Activated B cell treated with CpG ODN at 0.5 μM for 24 hours (primary cell): ENCODE data around the gene C11orf91. TPM values are rescaled to one million over a fixed set of nuclear protein-coding genes. Genes with fewer than 3 reads are reported as not detected.

Experiments
- ATAC-seq: fragments of 200-7000 bp; cut with Tn5 transposase; one replicate; pipeline ENCODE4 v1.10.0; 2021; ENCODE audit warnings: low read depth, mild to moderate bottlenecking, moderate library complexity
- CTCF ChIA-PET: fragments of 350-600 bp; sonication (Branson Sonifier 250); formaldehyde crosslinking; loops from one replicate; lab custom pipeline; 2021; ENCODE audit warnings: antibody characterized with exemption; lab: Charles Lee
- POLR2A ChIA-PET: fragments of 350-600 bp; sonication (Branson Sonifier 250); formaldehyde crosslinking; loops from one replicate; lab custom pipeline; 2021; ENCODE audit warnings: antibody characterized with exemption; lab: Charles Lee
- DNase-seq: peaks from one replicate; pipeline ENCODE4 v3.0.0; 2022
- H3K27ac Mint-ChIP-seq: one replicate; pipeline ENCODE4 v1.8.0; 2020; ENCODE audit warnings: mixed read lengths
- H3K27me3 Mint-ChIP-seq: one replicate; pipeline ENCODE4 v1.8.0; 2021; ENCODE audit warnings: mixed read lengths
- H3K36me3 Mint-ChIP-seq: one replicate; pipeline ENCODE4 v1.8.0; 2021; ENCODE audit warnings: low read depth, mixed read lengths
- H3K4me1 Mint-ChIP-seq: one replicate; pipeline ENCODE4 v1.8.0; 2021; ENCODE audit warnings: mixed read lengths
- H3K4me3 Mint-ChIP-seq: one replicate; pipeline ENCODE4 v1.8.0; 2020; ENCODE audit warnings: mild to moderate bottlenecking, mixed read lengths
- H3K9me3 Mint-ChIP-seq: one replicate; pipeline ENCODE4 v1.8.0; 2020; ENCODE audit warnings: mixed read lengths
- CTCF ChIP-seq: fragments of 200-600 bp; IDR thresholded peaks from one replicate; pipeline ENCODE4 v1.8.0; 2022; ENCODE audit warnings: antibody characterized with exemption, mild to moderate bottlenecking
- intact Hi-C: fragments of 100-400 bp; cut with micrococcal nuclease; formaldehyde crosslinking; loops from one replicate; pipeline ENCODE4 v1.15.1; 2024
- total RNA-seq: library from RNA; stranded (reverse); gene quantifications from 2 replicates; pipeline ENCODE4 v1.2.3, GENCODE V29; 2022

C11orf91 gene
- total RNA-seq, 1 donor from 2014 or later: 0.49 TPM

GRCh38 chr11:33669598-33670249 lies 30.9 kb downstream of the C11orf91 start:
- no peak for ATAC-seq
- no peak for DNase-seq
- intact Hi-C loops: no loop called here
- Mint-ChIP-seq H3K27me3 (peaks cover 7% of the 10 kb centered on the region), H3K4me3 (no peak overlapping the region), H3K4me1 (no peaks in the 10 kb centered on the region), H3K9me3 (no peaks in the 10 kb centered on the region), H3K27ac (no peak overlapping the region), H3K36me3 (no peaks in the 10 kb centered on the region)
- no peak for TF ChIP-seq CTCF
- ChIA-PET POLR2A (no interaction called here), CTCF (no interaction called here)

- Mint-ChIP-seq H3K36me3 (no peaks in the 10 kb centered on the region), H3K9me3 (no peaks in the 10 kb centered on the region), H3K27me3 (peaks cover 14% of the 10 kb centered on the region), H3K27ac (no peak overlapping the region), H3K4me3 (no peak overlapping the region), H3K4me1 (no peaks in the 10 kb centered on the region)
- ATAC-seq (no peak), DNase-seq (no peak)
- ChIA-PET POLR2A (no interaction called here), CTCF (no interaction called here)
- no peak for TF ChIP-seq CTCF
- intact Hi-C loops: no loop called here
These were observed 31.6 kb downstream of the C11orf91 start for GRCh38 chr11:33668951-33669596.

DNA sequence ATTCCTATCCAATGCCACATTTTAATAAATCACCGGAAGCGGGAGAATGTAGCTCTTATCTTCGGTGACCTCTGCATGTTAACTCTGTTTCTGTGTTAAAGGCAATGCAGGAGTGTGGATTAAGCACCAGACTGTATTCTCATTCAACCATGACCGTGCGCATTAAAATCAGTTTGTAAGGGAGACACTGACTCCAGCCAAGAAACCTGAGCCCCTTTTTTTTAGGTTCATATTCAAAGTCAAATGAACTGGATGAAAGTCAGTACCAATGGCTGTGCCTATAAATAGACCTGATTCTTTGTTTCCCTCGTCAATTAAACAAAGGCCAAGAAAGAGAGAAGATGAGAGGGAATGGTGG lies 32.2 kb downstream of the C11orf91 start:
- H3K4me1 Mint-ChIP-seq: no peaks in the 10 kb centered on the region
- no peak for DNase-seq
- peaks cover 15% of the 10 kb centered on the region for H3K27me3 Mint-ChIP-seq
- ATAC-seq: no peak
- CTCF ChIA-PET: no interaction called here
- H3K4me3 Mint-ChIP-seq: no peak overlapping the region
- intact Hi-C loops: no loop called here
- no peaks in the 10 kb centered on the region for H3K9me3 Mint-ChIP-seq
- no peaks in the 10 kb centered on the region for H3K36me3 Mint-ChIP-seq
- no peak overlapping the region for H3K27ac Mint-ChIP-seq
- POLR2A ChIA-PET: no interaction called here
- no peak for TF ChIP-seq CTCF

GRCh38 chr11:33667819-33668467 lies 32.7 kb downstream of the C11orf91 start:
- Mint-ChIP-seq H3K27me3 (peaks cover 15% of the 10 kb centered on the region), H3K4me3 (no peak overlapping the region), H3K27ac (no peak overlapping the region), H3K9me3 (no peaks in the 10 kb centered on the region), H3K36me3 (no peaks in the 10 kb centered on the region), H3K4me1 (no peaks in the 10 kb centered on the region)
- DNase-seq (no peak), ATAC-seq (no peak)
- intact Hi-C loops: no loop called here
- TF ChIP-seq CTCF: no peak
- ChIA-PET POLR2A (no interaction called here), CTCF (no interaction called here)

- no peaks in the 10 kb centered on the region for H3K36me3 Mint-ChIP-seq
- no peak for TF ChIP-seq CTCF
- H3K27ac Mint-ChIP-seq: no peak overlapping the region
- POLR2A ChIA-PET: no interaction called here
- H3K4me1 Mint-ChIP-seq: no peaks in the 10 kb centered on the region
- CTCF ChIA-PET: no interaction called here
- intact Hi-C loops: no loop called here
- H3K9me3 Mint-ChIP-seq: no peaks in the 10 kb centered on the region
- peaks cover 15% of the 10 kb centered on the region for H3K27me3 Mint-ChIP-seq
- ATAC-seq (no peak), DNase-seq (no peak)
- H3K4me3 Mint-ChIP-seq: no peak overlapping the region
These were observed 35.1 kb downstream of the C11orf91 start for GRCh38 chr11:33665350-33666106.
